GM21529 (cell line): ENCODE measurements around the gene APMAP.

Experiments used
- ATAC-seq: cut with Tn5 transposase; IDR thresholded peaks from one replicate; pipeline ENCODE4 v1.9.1; 2021; ENCODE audit not compliant: unreplicated experiment

APMAP gene

DNA sequence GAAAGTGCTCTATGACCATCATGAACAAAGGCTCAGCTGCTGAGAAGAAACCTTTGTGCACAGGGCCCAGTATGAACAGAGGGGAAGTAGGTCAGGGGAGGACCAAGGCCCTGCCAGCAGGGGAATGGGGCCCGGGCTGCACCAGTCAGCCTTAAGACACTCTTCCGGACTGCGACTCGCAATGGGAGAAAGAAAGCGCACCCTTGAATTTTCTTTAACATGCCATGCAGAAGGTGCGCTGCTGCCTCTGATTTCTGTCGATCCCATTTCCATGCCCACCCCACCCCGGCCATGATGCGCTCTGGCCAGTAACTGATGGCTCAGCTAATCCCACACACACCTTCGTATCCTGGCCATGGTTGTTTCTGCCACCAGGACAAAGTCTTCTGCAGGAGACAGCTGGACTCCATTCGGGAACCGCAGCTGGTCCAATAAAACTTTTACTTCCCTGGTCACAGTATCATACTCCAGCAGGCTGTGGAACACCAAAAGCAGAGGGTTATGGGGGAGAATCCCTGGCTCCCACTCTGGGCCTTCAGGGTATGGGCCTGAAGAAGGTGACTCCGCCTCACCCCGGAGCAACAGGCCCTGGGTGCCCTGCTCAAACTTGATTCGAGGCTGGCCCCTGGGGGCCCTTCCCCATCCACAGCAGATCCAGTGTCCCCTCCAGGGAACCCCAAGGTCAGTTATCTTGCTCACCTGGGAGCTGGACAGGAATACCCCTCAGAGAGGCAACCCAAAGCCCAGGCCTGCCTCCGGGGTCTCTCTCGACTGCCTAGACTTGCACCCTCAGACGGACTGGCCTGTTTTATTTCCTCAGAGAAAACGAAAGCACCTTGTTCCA is 23.1 kb downstream of the APMAP start:
- ATAC-seq: no peak

DNA sequence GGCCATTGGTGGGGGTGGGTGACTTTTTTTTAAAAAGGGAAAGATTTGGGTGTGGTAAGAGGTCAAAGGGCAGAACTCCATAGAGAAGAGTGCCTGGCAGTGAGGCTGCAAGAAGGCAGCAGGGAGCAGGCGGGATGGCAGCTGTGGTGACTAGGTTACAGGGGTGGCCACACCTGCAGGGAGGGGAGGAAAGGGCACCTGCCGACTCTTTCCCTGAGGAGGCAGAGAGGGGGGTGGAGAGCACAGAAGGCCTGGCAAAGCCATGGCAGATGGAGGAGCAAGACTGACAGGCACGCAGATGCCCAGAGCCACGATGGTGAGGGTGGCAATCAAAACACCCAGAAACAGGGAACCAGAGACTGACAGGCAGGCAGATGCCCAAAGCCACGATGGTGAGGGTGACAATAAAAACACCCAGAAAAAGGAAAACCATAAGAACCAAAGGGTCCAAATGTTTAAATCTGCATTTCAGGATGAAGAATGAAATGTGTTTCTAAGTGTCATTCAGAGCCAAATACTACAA is 24.2 kb downstream of the APMAP start:
- no peak for ATAC-seq

DNA sequence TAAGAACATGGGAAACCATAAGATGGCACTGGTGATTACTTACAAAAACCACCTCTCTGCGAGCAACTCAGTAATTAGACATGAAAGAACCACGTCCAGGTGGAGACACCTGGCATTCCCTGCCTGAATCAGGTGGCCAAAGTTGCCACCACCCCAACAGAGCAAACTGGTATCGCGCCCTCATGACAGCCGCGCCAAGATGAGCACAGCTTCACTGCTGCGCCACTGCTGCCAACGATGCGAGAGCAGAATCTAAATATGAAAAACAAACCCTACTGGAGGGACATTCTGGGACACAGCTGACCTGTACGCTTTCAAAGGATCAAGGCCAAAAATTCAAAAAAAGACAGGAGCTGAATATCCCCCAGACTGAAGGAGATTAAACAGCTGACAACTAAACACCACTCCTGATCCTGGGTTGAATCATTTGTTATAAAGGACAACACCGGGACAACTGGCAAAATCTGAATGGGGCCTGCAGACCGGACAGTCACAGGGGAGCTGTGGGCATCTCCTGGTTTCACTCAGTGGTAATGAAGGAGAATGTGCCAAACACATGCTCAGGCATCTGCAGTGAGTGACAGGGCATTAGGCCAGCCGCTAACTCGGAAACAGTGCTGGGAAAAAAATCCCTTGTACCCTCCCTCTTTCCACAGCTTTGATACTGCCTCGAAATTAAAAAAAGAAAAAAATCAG is 26.1 kb downstream of the APMAP start:
- no peak for ATAC-seq

DNA sequence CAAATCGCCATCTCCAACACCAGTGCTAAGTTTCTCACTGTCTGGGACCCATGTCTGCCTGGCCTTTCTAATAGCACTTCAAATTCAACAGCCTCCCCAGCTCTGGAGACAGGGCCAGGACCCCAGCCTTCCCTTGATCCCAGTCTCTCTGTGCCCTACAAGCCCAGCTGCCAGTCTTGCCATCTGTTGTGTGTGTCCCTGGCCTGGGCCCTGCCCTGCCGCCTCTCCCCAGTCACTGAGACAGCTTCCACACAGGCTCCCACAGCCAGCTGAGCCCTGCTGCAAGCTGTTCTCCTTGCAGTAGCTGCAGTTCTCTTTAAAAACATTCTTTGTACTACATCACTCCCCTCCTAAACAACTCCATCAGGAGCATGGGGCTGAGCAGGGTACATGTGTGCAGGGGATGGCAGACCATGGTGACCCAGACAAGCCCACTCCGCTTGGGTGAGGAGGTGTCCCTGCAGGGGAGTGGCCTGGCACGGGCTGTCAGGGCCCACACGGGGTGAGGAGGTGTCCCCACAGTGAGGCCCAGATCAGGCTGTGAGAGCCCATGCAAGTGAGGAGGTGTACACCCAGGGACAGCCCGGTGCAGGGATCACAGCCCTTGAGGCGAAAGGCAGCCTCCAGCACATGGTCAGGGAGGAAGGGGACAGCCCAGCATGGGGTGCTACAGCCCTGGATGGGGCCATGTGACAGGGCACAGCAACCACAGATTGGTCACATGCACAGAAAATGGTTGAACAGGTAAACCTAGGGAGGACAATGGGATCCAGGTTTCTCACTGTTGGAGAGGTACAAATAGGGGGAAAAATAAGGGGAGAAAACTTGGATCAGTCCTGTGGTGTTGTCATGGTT is 27.3 kb downstream of the APMAP start:
- no peak for ATAC-seq

DNA sequence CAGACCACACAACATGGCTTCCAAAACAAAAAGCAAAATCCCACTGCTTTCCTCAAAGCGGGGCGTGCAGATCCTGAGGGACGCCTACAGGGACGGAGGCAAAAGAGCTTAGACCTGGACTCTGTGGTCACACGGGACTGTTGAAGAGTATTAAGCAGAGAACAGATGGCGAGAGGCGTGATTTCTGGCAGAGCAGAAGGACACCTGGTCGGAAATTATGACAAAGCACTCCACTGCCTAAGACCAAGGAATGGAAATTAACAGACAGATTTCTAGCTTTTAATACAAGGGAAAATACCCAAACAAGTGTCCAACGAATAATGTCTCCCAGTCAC is 28.1 kb downstream of the APMAP start:
- ATAC-seq: no peak

DNA sequence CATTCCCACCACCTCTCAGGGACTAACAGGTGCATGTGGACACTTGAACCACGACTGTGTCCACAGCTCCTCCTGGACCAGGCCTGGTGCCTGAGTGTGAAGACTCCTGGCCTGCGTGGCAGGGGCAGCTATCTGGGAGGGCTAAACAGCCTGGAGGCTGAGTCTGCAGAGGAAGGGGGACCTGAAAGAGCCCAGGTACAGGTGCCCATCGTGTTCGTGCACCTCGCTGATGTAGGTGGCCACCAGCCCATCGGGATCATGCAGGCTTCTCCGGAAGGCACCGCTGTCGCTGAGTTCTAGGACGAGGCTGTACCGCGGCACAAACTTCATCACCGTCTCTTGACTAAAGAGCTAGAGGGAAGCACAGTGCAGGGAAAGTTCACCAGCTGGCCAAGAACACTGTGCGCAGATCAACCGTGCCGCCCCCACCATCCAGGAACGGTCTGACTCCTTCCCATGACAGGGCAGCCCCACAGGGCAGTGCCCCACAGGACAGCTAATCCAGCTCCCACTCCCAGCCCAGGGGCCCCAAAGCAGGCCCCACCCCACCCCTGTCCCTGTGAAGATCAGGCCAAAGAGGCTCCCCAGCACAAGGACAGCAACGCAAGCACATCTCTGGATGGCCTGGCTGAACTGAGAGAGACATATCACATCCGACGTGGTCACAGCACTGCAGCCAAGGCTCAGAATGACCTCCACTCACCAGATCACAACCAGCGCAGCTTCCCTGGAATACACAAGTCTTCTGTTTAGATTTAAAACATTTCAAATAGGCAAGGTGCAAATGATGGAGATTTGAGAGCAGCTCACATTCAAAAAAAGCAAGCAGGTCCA is 28.7 kb downstream of the APMAP start:
- no peak for ATAC-seq

DNA sequence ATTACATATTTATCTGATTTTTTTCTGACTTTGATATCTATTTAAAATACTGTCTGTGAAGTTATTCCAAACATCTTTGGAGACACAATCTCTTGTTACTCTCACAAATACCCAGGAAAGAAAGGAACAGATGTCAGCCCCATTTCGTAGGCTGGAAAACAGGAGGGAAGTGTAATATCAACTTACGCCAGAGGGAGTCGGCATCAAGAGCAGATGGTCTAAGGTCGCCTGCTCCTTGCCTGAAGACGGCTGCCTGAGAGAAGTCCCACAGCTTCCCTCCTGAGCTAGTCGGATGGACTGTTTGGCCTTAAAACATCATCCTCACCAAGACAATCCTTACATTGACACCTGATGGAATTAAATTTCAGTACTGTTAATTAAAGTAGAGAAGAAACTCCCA is 30.0 kb downstream of the APMAP start:
- no peak for ATAC-seq

DNA sequence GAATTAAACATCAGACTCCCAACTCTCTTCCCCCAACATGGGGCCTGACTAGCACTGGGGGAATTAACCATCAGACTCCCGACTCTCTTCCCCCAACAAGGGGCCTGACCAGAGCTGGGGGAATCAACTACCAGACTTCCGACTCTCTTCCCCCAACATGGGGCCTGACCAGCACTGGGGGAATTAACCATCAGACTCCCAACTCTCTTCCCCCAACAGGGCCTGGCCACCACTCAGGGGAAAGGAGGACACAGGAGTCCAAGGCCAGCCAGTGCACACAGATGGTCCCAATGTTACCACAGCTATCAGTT is 30.4 kb downstream of the APMAP start:
- no peak for ATAC-seq

DNA sequence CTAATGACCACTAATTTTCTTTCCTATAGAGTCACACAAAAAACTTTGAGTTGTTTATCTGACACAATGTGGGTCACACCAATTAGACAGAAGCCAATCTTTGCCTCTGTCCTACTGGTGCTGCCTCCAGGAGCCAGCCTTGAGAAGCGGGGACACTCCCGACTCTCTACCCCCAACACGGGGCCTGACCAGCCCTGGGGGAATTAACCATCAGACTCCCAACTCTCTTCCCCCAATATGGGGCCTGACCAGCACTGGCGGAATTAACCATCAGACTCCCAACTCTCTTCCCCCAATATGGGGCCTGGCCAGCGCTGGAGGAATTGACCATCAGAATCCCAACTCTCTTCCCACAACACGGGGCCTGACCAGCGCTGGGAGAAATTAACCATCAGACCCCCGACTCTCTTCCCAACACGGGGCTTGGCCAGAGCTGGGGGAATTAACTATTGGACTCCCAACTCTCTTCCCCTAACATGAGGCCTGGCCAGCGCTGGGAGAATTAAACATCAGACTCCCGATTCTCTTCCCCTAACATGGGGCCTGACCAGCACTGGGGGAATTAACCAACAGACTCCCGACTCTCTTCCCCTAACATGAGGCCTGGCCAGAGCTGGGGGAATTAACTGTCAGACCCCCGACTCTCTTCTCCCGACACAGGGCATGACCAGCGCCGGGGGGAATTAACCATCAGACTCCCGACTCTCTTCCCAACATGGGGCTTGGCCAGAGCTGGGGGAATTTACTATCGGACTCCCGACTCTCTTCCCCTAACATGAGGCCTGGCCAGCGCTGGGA is 31.0 kb downstream of the APMAP start:
- no peak for ATAC-seq

DNA sequence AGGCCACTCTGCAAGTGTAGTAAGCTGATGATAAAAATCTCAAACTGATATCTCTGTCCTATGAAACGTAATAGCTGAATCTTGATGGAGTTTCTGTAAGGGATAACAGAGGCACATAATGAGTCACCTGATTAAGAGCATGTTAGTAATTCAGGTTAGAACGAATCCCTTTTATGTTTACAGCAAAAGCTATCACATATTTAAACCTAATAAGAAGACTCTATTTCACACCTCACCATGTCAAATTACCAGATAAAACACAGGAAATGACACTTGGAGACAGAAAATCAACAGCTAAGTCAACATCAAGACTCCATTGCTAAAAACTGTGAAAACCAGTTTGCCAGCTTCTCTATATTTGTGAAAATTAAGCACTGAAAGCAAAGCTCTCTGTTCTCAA is 31.7 kb downstream of the APMAP start:
- no peak for ATAC-seq

DNA sequence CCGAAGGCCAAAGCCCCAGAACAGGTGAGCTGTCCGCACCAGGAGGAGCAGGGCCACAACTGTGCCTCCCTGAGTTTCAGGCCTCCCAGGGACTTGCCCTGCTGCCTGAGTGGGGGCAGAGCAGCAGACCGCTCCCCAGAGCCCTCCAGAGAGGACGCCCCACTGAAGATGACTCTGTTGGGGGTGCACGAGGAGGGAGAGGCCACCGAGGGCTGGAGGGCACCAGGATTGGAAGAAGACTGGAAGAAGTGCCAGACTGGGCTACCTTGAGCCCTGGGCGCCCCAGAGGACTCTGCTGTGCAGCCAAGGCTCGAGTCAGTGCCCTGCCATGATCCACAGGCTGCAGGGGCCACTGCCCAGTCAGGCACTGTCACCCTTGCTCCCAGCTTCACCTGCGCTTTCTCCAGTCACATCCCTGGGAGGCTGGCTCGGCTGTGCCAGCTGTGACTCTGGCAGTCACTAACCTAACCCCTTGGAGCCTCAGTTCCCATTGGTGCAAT is 32.2 kb downstream of the APMAP start:
- ATAC-seq: no peak

DNA sequence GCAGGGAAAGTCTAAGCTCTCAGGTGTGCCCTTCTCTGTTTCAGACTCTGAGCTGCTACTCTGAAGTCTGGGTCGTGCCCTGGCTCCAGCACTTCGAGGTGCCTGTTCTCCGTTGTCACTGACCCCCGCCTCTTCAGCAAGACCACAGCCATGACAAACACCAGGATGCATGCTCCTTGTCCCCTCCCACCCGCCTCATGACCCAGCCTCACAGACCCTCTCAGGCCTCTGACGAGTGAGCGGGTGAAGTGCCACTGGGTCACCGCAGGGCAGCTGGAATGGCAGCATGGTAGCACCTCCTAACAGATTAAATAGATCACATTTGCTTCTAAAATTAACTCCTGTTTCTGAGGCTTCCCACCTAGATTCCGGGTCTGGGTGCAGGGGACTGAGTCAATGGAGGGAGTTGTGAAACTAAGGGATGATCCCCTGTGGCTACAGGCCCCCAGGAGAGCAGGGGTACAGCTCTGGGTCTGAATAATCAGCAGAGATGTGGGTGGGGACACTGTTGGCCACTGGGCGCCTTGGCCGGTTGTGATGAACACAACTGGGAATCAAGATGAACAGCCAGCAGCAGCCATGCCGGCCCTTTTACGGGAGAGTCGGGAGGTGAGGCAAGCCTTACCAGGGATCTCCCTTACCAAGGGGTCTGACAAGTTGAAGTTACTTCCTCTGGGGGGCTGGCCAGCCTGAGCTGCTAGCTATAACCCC is 32.8 kb downstream of the APMAP start:
- ATAC-seq: no peak

DNA sequence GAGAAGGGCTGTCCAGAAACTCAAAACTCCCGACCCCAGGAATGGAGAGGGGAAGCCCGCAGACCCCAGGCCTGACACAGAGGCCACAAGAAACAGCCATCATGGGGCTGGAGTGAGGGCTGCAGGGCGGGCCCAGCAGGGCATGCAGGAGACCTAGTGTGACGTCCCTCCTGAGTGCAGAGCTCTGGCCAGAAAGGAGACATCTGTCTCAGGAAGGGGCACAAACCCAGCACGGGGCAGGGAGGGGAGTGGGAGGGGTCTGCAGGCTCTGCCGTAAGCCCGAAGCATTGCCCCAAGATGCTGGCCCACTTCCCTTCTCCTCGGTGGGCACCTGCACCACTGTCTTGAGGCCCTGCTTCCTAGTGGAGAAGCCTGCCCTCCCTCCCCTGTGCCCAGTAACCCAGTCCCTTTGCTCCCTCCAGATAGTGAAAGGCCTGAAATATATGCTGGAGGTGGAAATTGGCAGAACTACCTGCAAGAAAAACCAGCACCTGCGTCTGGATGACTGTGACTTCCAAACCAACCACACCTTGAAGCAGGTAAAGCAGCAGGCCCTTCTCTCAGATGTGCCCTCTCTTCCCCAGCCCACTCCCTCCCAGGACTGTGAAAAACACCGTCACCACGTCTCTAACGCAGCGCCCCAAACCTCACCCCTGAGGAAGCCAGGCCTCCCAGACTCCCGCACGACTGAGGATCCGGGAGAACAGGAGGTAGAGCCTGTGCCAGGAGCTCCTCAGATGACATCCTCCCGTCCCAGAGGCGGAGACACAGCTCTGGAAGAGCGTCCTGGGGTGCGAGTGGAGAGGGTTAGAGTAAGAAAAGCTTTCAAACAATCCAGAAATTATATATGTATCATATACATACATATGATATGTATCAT is 33.8 kb downstream of the APMAP start:
- no peak for ATAC-seq

DNA sequence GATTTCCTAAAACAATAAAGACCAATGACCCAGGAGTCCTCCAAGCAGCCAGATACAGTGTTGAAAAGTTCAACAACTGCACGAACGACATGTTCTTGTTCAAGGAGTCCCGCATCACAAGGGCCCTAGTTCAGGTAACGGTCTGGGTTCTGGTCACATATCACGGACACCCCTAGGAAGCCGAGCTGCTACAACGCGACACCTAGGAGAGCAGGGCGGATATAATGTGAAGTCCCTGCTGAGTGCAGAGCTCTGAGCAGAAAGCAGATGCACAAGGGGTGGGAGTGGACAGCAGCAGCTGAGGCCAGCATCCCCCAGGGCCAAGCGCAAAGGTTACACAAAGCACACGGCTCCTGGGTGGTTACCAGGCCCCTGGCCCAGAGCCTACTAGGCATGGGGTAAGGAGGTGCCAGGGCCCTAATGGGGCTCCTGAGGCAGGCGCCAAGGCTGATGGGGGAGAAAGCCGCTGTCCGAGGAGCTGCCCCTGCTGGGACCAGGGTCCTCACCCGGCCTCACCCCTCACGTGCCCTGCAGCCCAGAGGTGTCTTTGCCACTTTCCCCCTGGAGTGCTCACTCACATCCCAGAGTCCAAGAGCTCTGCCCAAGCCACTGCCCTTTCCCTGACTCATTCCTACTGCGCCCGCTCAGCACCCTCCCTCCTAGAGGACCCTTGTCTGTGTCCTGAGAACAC is 35.1 kb downstream of the APMAP start:
- no peak for ATAC-seq

DNA sequence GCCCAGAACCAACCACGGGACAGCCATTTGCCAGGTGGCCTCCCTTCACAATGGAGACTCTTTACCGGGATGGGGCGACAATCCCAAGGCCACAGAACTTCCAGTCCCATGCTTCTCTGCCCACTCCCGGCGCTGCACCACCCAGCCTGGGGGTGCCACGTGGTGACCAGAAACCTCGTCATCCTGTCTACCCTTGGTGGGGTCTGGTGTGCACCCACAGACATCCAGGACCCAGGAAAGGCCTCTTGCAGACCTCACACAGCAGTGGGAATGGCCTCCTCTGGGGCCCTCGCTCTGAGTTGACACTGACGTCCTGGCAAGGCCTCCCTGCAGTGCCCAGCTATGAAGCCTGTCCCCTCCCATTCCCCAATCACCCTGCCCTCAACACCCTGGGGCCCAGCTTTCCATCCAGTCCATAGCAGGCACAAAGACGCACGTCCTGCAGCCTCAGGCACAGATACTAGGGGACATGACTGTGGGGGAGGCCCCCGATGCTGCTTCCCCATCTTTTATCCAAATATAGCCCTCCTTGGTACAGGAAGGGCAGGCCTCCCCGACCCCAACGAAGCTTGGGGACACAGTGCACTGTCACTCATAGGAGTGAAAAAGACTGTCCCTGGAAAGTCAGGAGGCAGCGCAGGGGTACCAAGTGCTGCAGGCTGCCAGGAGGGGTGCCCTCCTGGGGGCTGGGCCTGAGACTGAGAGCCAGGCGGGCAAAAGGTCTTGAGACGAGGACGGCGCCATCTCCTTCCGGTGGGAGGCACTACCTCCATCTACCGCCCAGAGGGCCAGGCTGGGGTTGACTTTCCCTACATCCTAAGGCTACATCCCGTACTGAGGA is 36.3 kb downstream of the APMAP start:
- no peak for ATAC-seq

DNA sequence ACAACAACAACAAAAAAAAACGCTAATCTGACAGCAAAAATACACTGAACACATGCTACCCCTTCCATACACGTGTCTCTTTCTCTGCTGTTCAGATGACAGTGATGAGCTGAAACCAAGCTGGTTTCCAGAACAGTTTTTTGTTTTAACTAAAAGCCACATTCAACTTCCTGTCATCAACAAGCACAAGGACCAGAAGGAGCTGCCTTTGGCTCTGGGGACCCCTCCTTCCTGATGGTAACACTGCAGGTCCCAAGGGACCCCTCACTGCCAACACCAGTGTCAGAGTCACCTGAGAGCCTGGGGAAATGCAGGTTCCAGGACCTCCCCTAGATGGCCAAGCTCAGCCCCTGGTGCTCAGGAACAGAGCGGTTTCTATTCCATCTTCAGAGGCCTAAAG is 37.5 kb downstream of the APMAP start:
- ATAC-seq: peak; percentile 75

DNA sequence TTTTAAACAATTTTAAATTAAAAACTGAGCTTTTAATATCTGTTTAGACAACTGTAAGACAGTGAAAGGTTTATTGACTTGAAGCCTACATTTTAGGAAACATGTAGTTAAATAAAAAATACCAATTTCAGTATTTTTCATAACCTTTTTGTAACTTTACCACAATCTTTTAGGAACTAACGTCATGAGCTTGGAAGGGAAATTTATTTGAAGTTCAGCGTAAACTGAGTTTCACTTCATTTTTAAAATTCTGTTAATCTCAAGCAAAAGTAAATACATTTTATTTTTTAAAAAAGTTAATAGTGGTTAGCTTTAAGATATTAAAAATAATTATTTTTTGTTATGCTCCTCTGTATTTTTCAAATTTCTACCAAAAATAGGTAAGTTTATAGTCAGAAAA is 38.0 kb downstream of the APMAP start:
- no peak for ATAC-seq
